ENCODE results near the gene MYLK. TPM values are rescaled to one million over a fixed set of nuclear protein-coding genes. Genes with fewer than 3 reads are reported as not detected.

MYLK gene
- total and polyA plus RNA-seq, 2 donors (not counting 1 experiment from before 2014, with no cell fraction given), result 0.51 TPM; not detected in 1

- CTCF ChIA-PET, result no interaction called here
- TF ChIP-seq, protein P1, sequence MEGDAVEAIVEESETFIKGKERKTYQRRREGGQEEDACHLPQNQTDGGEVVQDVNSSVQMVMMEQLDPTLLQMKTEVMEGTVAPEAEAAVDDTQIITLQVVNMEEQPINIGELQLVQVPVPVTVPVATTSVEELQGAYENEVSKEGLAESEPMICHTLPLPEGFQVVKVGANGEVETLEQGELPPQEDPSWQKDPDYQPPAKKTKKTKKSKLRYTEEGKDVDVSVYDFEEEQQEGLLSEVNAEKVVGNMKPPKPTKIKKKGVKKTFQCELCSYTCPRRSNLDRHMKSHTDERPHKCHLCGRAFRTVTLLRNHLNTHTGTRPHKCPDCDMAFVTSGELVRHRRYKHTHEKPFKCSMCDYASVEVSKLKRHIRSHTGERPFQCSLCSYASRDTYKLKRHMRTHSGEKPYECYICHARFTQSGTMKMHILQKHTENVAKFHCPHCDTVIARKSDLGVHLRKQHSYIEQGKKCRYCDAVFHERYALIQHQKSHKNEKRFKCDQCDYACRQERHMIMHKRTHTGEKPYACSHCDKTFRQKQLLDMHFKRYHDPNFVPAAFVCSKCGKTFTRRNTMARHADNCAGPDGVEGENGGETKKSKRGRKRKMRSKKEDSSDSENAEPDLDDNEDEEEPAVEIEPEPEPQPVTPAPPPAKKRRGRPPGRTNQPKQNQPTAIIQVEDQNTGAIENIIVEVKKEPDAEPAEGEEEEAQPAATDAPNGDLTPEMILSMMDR (IDR thresholded peaks at IDR 0.05), result no peak
- TF ChIP-seq EZH2 (IDR thresholded peaks at IDR 0.05; ENCODE audit: borderline replicate concordance, insufficient read depth, low read depth, low read length, poor library complexity, severe bottlenecking), result no peak
- no peak overlapping the region for H3K27ac ChIP-seq (ENCODE audit: low read length in 2 of 2)
- peaks cover 0 to 6% of the 10 kb centered on the region in 2 experiments for H3K36me3 ChIP-seq (replicated peaks in 1 of 2; ENCODE audit: control extremely low read depth in 1 of 2, control insufficient read depth in 1 of 2, extremely low read depth in 1 of 2, insufficient read depth in 2 of 2, low read length in 1 of 2)
- H3K9ac ChIP-seq (ENCODE audit: low read length), result no peak overlapping the region
- intact Hi-C loops (cut with micrococcal nuclease), result no loop called here
- no peaks in the 10 kb centered on the region for H3K9me3 ChIP-seq (ENCODE audit: control extremely low read depth in 1 of 3, control insufficient read depth in 2 of 3, insufficient read depth in 1 of 3, low read length in 2 of 3)
- POLR2A ChIA-PET, result no interaction called here
- DNase-seq (no peak), ATAC-seq (ENCODE audit: low read depth) (no peak)
- Mint-ChIP-seq H3K4me1 (peaks cover 18% of the 10 kb centered on the region), H3K27ac (no peak overlapping the region), H3K9me3 (ENCODE audit: insufficient read depth) (no peaks in the 10 kb centered on the region), H3K4me3 (peak overlapping the region; percentile 10), H3K27me3 (no peaks in the 10 kb centered on the region)
- H3K4me2 ChIP-seq (replicated peaks; ENCODE audit: low read depth, low read length, poor library complexity, severe bottlenecking), result peak overlapping the region; percentile 45
- H4K20me1 ChIP-seq (ENCODE audit: control insufficient read depth, insufficient read depth, low read length, poor library complexity, severe bottlenecking), result no peaks in the 10 kb centered on the region
- peaks cover 7 to 12% of the 10 kb centered on the region in 2 donors for H3K4me1 ChIP-seq (ENCODE audit: control insufficient read depth in 2 of 2, insufficient read depth in 2 of 2, low read length in 2 of 2)
- no peaks in the 10 kb centered on the region for H3K79me2 ChIP-seq (ENCODE audit: control insufficient read depth, insufficient read depth, low read length)
- no peaks in the 10 kb centered on the region for H3K27me3 ChIP-seq (replicated peaks in 1 of 4; ENCODE audit: control extremely low read depth in 1 of 4, control insufficient read depth in 3 of 4, insufficient read depth in 4 of 4, low read length in 3 of 4)
- H3K4me3 ChIP-seq (ENCODE audit: control extremely low read depth in 1 of 5, extremely low read depth in 1 of 5, insufficient read depth in 1 of 5, low read depth in 2 of 5, low read length in 4 of 5), result no peak overlapping the region
- no peak overlapping the region for H2AFZ ChIP-seq (ENCODE audit: insufficient read depth, low read depth, low read length, poor library complexity, severe bottlenecking)
Measured at GRCh38 chr3:123611082-123611481, 273.1 kb downstream of the MYLK start.

DNA sequence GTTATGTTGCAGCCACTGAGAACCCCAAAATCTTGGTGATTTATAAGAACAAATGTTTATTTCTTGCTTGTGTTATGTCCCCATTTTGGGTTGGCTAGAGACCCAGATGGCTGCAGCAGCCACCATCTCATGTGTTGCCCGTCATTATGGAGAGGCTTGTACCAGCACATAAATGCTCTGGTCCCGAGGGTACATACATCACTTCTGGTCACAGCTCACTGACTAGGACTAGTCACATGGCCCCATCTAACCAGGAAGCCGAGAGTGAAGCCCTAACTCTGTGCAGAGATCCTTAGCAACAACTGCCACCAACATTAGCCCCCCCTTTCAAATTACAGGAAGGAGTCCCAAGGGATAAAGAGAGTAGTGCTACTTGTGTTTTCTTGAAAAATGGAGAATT, 273.8 kb downstream of the MYLK start:
- no peaks in the 10 kb centered on the region for H3K27me3 ChIP-seq (replicated peaks in 1 of 4; ENCODE audit: control extremely low read depth in 1 of 4, control insufficient read depth in 3 of 4, insufficient read depth in 4 of 4, low read length in 3 of 4)
- H4K20me1 ChIP-seq (ENCODE audit: control insufficient read depth, insufficient read depth, low read length, poor library complexity, severe bottlenecking), result no peaks in the 10 kb centered on the region
- H3K9me3 ChIP-seq (ENCODE audit: control extremely low read depth in 1 of 3, control insufficient read depth in 2 of 3, insufficient read depth in 1 of 3, low read length in 2 of 3), result no peaks in the 10 kb centered on the region
- Mint-ChIP-seq H3K9me3 (ENCODE audit: insufficient read depth) (no peaks in the 10 kb centered on the region), H3K27ac (peak overlapping the region; percentile 76), H3K27me3 (no peaks in the 10 kb centered on the region), H3K4me3 (peak overlapping the region; percentile 51), H3K4me1 (peaks cover 22% of the 10 kb centered on the region)
- no peak overlapping the region for H3K9ac ChIP-seq (ENCODE audit: low read length)
- POLR2A ChIA-PET, result interaction anchor here (1.0 kb wide), 1 partner anchor 24 kb away, joined by 4 read pairs; no protein-coding TSS in a partner anchor
- peaks cover 0 to 6% of the 10 kb centered on the region in 2 experiments for H3K36me3 ChIP-seq (replicated peaks in 1 of 2; ENCODE audit: control extremely low read depth in 1 of 2, control insufficient read depth in 1 of 2, extremely low read depth in 1 of 2, insufficient read depth in 2 of 2, low read length in 1 of 2)
- TF ChIP-seq EZH2 (IDR thresholded peaks at IDR 0.05; ENCODE audit: borderline replicate concordance, insufficient read depth, low read depth, low read length, poor library complexity, severe bottlenecking), result no peak
- TF ChIP-seq, protein P1 (IDR thresholded peaks at IDR 0.05), result no peak
- DNase-seq (peak; percentile 75), ATAC-seq (ENCODE audit: low read depth) (peak; percentile 97)
- H3K79me2 ChIP-seq (ENCODE audit: control insufficient read depth, insufficient read depth, low read length), result no peaks in the 10 kb centered on the region
- peak overlapping the region; percentile 69 for H2AFZ ChIP-seq (ENCODE audit: insufficient read depth, low read depth, low read length, poor library complexity, severe bottlenecking)
- peak overlapping the region in 1 of 5 experiments; percentile 53 for H3K4me3 ChIP-seq (ENCODE audit: control extremely low read depth in 1 of 5, extremely low read depth in 1 of 5, insufficient read depth in 1 of 5, low read depth in 2 of 5, low read length in 4 of 5)
- intact Hi-C loops (cut with micrococcal nuclease), result loop anchor here (1.0 kb wide), 1 partner anchor 25 kb away; the partner anchor contains the start of gene HACD2
- H3K27ac ChIP-seq (ENCODE audit: low read length in 2 of 2), result peak overlapping the region in 1 of 2 donors; percentile 44
- H3K4me1 ChIP-seq (ENCODE audit: control insufficient read depth in 2 of 2, insufficient read depth in 2 of 2, low read length in 2 of 2), result peaks cover 11 to 12% of the 10 kb centered on the region in 2 donors
- CTCF ChIA-PET, result no interaction called here
- 10% methylated on average over 2 of the region's 3 CpGs for WGBS (ENCODE audit: insufficient coverage)
- H3K4me2 ChIP-seq (replicated peaks; ENCODE audit: low read depth, low read length, poor library complexity, severe bottlenecking), result peak overlapping the region; percentile 45

Data from B cell (primary cell).